ENCODE data around the gene GPR132. TPM values are rescaled to one million over a fixed set of nuclear protein-coding genes. Genes with fewer than 3 reads are reported as not detected.
"Not testable (repeated sequence)": the region's sequence is repeated elsewhere in the genome, so short reads cannot be mapped to it uniquely, and the experiment has no call there.

The GPR132 gene, protein sequence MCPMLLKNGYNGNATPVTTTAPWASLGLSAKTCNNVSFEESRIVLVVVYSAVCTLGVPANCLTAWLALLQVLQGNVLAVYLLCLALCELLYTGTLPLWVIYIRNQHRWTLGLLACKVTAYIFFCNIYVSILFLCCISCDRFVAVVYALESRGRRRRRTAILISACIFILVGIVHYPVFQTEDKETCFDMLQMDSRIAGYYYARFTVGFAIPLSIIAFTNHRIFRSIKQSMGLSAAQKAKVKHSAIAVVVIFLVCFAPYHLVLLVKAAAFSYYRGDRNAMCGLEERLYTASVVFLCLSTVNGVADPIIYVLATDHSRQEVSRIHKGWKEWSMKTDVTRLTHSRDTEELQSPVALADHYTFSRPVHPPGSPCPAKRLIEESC
- polyA plus RNA-seq (ENCODE audit: insufficient read length) = 1.1 TPM

DNA sequence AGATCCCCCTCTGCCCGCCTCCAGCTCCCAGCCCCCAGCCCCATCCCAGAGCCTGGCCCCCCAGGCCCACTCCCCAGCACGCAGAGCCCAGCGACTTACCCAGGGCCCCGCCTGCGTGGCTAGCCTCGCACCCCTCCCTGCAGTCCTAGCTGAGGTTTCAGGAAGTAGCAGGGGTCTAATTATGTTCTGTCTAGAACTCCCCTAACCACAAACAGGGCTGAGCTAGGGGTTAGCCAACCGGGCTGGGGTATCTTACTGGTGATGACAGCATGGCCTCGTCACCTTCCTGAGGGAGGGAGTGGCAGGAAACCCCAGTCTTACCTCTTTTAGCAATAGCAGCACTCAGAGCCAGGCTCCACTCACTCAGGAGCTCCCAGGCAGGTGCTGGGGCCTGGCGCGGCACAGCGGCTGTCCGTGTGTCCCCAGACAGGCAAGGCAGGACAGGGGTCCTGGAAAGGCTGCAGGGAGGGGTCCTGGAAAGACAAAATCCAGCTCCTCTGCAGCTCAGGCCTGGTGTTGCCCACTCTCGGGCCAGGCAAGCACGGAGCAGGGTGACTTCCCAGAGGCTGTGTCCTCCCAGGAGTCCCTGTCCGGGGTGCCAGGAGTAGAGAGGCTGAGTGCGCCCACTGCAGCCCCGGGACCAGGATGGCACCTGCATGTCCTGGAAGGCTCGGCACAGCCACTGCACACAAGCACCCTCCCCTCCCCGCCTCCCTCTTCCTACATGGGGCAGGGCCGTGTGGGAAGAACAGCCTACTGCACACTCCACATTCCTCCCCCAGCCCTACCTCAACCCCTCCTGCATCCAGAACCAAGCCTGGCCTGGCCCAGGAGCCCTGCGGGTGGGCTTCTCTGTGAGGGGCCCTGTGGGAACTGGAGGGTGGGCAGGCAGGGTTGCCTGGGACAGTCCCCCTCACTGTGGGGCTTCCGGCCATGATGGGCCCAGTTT lies at the start of gene GPR132:
GPR132 (minus strand) TSS at position 151 of the 949 bp plus-strand sequence. CDS start 10,010 bp downstream, outside the sequence.
- DNase-seq (ENCODE audit: low read depth) = no peak

DNA sequence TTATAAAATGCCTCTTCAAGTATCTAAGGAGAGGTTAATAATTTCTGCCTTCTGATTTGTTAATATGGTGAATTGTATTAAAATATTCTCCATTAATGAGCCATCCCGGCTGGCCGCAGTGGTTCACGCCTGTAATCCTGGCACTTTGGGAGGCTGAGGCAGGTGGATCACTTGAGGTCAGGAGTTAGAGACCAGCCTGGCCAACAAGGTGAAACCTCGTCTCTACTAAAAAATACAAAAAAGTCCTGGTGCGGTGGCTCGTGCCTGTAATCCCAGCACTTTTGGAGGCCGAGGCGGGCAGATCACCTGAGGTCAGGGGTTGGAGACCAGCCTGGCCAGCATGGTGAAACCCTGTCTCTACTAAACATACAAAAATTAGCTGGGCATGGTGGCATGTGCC lies 44.0 kb upstream of the GPR132 start:
- not testable (repeated sequence) for DNase-seq (ENCODE audit: low read depth)

DNA sequence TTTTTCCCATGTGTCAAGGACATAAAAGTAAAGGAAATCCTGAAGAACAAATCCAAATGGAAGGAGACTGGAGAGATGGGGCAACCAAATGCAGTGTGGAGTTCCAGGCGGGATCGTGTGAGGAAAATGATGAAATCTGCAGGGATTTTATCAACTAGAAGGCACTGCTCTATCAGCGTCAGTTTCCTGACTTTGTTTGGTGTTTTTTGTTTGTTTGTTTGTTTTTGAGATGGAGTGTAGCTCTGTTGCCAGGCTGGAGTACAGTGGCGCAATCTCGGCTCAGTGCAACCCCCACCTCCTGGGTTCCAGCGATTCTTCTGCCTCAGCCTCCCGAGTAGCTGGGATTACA lies 43.3 kb upstream of the GPR132 start:
- no peak for DNase-seq (ENCODE audit: low read depth)

DNA sequence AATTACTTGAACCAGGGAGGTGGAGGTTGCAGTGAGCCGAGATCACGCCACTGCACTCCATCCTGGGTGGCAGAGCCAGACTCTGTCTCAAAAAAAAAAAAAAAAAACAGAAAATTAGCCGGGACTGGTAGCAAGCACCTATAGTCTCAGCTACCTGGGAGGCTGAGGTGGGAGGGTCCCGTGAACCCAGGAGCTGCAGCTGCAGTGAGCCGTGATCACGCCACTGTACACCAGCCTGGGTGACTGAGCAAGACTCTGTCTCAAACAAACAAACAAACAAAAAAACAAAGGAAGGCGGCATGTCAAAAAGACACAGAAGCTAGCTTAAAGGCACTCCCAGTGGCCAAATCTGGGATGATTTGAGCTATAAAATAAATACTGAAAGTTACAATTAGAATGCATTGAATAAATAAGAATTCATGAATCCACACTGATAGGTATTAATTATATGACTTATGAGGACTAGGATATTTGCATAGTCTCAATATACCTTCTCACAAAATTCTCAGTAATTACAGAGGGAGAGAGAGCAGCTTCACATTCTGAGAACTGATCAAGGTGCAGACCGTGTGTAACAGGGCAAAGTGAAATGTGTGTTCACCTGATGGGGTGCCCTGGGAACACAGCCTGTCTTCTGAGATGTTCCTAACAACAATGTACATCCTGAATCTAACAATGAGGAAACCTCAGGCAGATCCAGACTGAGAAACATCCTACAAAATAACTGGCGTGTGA lies 42.7 kb upstream of the GPR132 start:
- no peak for DNase-seq (ENCODE audit: low read depth)

DNA sequence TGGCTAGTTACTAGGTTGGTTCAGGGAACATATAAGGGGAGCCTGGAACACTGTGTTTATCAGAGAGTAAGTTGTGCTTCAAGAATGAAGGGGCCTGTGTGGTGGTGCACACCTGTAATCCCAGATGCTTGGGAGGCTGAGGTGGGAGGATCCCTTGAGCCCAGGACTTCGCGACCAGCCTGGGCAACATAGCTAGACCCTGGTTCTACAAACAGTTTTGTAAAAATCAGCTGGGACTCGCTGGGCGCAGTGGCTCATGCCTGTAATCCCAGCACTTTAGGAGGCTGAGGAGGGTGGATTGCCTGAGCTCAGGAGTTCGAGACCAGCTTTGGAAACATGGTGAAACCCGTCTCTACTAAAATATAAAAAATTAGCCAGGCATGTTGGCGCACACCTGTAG lies 42.1 kb upstream of the GPR132 start:
- DNase-seq (ENCODE audit: low read depth) = no peak

DNA sequence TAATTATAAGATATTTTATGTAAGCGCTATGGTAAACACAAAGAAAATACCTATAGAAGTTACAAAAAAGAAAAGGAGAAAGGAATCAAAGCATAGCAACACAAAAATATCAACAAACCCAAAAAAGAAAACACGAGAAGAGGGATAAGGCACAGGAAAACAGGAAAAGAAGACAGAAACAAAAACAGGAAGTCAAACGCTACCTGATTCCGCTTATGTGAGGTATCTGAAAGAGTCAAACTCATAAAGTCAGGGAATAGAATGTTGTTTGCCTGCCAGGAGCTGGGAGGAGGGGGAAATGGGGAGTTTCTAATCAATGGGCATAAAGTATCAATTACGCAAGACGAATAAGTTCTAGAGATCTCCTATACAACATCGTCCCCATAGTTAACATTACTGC lies 39.9 kb upstream of the GPR132 start:
- no peak for DNase-seq (ENCODE audit: low read depth)

DNA sequence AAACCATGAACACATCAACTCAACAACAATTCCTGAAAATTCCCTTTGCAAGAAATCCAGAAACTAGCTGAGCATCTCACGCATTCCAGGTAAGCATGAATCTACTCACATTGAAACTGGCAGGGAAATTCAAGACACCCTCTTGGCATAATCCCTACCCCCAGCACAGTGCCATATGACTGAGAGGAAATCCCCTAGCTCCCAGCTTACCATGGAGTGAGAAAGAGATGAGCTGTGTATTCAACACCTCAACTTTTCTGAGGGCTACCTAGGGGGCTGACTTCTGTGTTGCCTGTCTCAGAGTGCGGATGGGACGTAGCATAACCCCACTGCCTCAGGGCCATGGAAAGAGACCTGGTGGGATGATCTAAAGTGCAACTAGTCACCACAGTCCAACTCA lies 37.7 kb upstream of the GPR132 start:
- DNase-seq (ENCODE audit: low read depth) = no peak

DNA sequence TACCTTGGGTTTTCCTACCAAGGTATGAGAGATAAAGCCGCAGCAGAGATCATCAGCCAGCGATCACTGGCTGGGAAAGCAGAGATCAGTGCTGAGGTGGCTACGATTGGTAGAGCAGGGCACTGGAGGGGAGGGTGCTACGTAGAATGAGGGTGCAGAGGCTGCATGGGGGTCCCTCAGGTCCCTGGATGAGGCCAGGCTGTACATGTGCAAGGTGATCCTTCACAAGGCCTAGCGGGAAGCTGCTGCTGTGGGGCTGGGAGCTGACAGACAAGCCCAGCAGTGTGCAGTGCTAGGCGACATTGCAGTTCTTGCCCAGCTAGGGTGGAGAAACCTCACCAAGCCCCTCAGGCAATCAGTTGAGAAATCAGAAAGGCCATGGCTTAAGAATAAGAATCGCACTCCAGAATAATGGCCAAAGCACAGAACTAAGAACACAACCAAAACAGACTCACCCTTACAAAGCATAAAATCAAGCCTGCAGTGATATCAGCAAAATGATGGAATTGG lies 37.2 kb upstream of the GPR132 start:
- no peak for DNase-seq (ENCODE audit: low read depth)

DNA sequence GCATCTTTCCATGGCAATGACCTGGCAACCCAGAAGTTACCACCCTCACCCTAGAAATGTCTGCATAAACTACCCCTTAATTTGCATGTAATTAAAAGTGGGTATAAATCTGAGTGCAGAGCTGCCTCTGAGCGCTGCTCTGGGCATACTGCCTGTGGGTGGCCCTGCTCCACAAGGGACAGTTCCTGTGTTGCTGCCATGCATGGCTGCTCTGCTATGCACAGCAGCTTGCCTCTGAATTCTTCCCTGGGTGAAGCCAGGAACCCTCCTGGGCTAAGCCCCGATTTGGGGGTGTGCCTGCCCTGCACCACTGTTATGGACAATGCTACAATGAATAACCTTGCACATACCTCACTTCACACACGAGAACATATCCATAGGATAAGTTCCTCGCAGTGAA lies 35.7 kb upstream of the GPR132 start:
- DNase-seq (ENCODE audit: low read depth) = no peak

DNA sequence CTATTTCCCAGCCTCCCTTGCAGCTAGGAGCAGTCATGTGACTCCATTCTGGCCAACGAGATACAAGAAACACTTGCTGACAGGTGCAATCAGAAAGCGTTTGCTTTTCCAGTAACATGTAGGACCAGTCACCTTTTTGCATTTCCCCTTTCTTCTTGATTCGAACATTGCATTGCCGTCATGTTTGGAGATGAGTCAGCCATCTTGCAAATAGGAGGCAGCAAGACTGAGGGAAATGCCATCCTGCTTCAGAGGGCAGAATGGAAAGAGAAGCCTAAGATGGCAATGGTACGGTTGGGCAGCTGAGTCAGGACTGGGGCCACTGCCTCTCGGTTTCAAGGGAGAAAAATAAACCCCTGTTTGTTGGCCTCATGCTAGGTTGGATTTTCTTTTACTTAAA lies 34.5 kb upstream of the GPR132 start:
- DNase-seq (ENCODE audit: low read depth) = no peak

DNA sequence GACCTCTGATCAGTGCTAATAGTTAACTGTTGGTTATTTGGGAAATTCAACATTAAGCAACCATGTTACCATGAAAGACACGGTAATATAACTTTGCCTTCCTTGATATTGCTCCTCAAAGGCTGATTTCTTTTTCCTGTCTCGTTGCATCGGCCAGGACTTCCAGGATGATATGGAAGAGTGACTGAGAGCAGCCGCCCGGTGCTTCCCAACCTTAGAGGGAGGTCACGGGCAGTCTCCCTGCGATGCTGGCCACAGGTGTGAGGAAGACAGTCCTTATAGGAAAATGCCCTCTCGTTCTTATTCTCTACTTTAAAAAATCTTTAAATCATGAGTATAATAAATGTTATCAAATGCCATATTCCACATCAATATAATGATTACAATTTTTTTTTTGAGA lies 33.1 kb upstream of the GPR132 start:
- no peak for DNase-seq (ENCODE audit: low read depth)

DNA sequence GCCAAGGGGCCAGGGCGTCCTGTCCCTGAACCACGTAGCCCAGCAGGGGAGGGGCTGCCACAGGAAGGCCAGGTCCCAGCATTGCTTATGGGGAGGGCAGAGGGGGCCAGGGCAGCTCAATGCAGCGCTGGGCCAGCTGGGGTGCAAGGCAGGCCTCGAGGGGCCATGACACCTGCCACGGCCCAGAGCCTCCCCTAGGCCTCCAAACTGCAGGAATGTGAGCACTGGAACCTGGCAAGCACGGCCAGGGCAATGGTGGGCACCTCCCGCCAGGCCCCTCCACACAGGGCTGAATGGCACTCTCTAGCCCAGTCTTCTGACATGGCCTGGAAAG lies 32.5 kb upstream of the GPR132 start:
- no peak for DNase-seq (ENCODE audit: low read depth)

DNA sequence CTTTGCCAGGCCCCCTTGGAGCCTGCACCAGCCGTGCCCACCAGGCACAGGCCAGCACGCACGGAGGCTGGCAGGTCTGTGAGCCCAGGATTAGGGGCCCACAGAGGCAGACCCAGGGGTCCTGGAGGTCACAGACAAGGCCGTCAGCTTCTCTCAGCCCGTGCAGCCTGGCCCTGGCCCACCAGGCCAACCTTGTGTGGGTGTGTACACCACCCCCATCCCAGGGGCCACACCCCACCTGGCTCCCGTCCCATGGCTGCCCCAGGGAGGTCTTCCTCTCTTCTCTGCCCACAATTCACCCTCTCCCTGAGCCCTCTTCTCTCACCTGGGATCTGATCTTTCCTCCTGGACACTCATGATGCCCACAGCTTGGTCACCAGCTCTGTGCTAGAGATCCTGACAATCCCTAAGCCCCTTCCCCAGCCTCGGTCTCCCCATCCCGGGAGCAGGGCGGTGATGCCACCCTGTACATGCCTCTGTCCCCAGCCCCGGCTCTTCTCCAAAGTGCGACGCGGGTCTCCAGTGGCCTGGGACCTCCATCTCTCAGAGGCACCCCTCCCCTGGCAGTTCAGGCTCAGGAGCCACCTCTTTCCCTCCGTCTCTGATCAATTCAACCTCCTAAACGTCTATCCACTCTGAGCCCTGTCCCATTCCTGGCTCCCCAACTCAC lies 31.1 kb upstream of the GPR132 start:
- DNase-seq (ENCODE audit: low read depth) = no peak

DNA sequence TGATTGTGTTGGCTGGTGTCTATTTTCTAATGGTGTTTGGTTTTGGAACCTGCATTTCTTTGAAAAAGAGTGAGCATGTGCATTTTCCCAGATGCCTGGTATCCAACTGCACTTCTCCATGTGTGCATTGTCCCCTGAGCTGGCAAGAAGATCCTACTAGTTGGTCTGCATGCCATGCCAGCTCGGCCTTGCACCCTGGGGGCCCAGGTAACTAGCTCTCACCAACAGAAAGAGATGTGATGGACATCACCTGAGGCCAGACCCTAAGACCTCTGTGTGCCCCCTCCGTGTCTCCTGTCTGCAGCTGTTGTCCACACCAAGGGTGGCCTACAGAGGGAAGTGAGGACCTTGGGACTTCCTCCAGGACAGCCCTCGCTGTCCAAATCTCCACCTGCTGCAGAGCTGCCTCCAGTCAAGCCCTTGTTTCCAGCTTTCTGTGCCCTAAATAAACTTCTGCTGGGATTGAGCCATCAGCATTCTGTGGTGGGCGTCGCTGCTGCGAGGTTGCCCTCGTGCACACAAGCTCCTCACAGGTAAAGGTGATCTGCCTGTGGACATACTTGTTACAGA lies 30.1 kb upstream of the GPR132 start:
- DNase-seq (ENCODE audit: low read depth) = no peak

DNA sequence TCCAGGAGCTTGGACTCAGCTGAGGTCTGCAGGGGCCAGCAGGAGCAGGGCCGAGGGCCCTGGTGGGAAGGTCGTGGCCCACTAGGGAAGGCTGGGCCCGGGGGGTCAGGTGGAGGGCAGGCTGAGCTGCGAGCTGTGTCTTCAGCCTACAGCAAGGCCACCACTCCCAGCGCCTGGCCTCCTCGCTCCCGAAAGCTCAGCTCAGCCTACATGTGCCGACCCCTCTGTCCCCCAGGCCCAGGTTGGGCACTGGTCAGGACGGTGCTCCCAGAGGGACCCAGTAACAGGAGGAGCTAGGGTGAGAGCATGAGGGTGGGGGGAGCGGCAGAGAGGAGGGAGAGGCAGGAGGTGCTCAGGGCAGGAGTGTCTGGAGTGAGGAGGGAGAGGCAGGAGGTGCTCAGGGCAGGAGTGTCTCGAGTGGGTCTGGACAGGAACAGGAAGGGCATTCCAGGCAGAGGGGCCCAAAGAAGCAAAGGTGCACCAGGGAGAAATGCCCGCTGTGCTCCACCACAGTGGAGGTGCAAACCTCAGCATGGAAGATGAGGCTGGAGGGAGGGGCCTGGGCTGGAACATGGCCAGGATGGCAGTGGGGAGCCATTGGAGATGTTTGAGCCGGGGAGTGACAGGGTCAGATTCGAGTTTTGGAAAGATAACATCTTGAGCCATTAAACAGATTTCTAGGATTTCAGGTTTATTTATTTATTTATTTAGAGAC lies 29.1 kb upstream of the GPR132 start:
- no peak for DNase-seq (ENCODE audit: low read depth)

DNA sequence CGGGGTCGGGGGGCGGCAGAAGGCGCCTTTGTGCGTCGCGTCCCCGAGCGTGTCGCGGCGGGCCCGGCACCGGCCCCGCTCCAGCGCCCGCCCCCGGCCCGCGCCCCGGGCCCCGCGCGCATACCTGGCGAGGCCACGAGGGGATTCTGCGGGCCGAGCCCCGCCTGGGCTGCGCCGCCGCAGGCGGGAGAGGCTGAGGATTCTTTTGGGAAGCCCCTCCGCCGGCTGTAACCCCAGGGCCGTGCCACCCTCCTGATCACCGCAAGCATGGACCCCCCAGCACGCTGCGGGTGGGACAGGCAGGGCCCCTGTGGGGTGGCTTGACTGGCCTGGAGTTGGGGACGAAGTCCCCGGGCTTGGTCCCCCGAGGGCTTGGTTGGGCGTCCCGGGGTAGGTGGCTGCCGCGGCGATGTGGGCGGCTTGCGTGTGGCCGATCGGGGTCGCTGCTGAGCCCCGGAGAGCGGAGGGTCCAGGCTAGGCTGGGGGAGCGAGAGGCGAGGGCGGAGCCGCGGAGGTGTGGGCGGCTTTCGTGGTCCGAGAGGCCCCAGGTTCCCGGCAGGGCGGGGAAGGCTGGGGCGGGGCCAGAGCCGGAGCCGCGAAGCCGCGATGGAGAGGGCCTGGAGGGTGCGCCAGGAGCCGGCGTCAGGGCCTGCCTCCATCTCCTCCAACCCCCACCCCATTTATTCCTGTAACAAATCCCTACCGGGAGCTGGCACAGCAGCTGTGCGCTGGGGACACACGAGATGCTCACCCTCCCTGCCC lies 28.4 kb upstream of the GPR132 start:
- no peak for DNase-seq (ENCODE audit: low read depth)

DNA sequence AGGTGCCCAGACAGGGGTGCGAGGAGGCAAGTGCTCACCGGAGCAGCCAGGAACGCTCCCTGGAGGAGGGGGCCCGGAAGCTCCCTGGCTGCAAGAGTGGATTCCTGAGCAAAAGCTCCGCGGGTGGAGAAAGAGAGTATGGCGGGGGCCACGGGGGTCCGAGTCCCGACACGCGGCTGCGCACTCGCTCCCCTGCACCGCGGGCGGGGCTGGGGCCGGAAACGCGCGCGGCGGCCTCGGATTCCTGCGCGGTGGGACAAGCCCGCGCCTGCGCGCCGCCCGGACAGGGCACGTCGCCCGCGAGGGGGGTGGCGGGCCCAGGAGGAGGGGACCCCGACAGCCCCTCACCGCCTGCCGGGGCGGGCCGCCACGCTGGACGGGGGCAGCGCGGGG lies 27.8 kb upstream of the GPR132 start:
- DNase-seq (ENCODE audit: low read depth) = no peak

DNA sequence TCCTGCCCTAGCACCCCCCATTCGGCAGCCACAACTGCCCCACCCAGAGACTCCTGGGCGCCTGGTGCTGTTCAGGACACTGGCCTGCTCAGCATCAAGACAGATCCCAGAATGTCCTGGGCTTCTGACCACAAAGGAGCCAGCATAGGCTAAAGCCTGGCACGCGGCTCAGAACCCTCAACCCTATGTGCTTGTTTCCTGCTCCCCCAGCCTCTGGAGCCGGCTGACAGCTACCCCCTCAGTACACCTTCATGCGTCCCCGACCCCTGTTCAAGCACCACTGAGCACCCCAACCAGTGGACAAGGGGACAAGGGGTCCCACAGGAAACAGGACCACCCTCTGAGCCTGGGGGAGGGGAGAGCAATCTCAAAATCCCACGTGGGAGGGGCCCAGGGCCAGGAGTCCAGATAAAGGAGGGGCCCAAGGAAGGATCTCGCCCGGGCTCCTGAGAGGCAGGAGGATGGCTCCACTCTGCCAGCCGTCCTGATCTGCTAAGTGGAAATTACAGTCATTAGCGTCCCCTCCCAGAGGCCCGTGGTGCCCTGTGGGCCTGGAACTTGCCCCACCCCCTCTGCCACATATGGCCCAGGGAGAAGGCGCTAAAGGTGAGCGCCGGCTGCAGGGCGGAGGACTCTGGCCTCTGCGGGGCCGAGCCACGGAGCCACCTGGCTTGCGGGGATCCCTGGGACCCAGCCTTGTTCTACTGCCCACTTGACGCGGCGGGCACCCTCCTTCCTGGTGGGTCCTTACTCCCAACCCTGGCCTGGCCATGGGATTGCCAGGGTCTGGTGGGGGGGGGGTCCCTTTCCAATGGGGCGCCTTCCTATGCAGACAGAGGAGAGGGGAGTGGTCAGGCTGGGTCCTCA lies 27.2 kb upstream of the GPR132 start:
- no peak for DNase-seq (ENCODE audit: low read depth)

All from forelimb muscle (tissue), 1 donor.